ENCODE measurements around the gene PPRC1.
"Not testable (repeated sequence)": the region's sequence is repeated elsewhere in the genome, so short reads cannot be mapped to it uniquely, and the experiment has no call there.

Gene PPRC1

DNA sequence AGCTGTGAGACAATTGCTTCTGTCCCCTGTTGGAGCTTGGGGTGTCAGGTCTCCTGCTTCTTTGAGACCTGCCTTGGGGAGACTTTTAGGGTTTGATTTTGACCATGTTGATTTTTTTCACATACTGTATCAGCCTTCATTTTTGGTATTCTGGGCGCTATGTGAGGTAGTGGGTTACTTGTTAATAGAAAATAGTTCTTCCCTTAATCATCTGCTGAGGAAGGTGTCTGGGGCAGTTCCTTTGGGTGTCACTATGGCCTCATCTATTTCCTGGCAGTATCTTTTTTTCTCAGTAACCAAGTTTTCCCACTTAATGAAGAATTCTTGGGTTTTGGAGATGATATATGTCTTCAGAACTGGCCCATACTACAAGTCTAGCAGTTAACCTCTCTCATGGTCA lies 14.7 kb downstream of the PPRC1 start:
- no peak for DNase-seq

DNA sequence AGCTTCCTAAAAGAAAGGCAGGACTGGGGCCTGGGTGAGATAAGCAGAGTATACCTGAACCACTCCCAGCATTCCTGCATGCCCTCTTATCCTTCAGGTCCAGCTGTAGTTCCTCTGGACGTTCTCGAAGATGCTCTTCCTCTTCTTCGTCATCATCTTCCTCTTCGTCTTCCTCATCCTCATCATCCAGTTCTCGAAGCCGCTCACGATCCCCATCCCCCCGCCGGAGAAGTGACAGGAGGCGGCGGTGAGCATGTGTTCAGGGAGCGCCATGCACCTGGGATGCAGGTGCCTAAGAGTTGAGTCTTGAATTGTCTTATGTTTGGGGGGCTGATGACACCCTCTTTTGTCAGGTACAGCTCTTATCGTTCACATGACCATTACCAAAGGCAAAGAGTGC lies 15.4 kb downstream of the PPRC1 start:
- no peak for DNase-seq

DNA sequence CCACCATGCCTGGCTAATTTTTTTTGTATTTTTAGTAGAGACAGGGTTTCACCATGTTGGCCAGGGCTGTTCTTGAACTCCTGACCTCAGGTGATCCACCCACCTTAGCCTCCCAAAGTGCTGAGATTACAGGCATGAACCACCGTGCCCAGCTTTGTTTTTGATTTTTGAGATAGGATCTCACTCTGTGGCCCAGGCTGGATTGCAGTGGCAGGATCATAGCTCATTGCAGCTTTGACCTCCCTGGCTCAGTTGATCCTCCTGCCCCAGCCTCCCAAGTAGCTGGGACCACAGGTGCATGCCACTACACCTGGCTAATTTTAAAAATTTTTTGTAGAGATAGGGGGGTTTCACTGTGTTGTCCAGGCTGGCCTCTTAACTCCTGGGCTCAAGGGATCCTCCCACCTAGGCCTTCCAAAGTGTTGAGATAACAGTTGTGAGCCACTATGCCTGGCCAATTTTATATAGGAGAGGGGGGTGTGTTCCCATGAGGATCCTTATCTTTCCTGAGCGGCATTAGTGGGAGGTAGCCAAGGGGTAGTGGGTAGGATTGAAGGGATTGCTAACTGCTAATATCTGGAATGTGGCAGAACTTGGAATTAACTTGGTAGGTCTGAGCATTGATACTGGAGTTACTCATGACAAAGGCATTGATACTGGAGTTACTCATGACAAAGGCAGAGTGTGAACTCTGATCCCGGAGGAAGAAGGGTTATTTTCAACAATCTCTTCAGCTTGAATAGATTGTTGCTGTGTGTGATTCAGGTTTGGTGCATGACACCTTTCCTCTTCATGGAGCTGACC lies 18.3 kb downstream of the PPRC1 start:
- DNase-seq: no peak

DNA sequence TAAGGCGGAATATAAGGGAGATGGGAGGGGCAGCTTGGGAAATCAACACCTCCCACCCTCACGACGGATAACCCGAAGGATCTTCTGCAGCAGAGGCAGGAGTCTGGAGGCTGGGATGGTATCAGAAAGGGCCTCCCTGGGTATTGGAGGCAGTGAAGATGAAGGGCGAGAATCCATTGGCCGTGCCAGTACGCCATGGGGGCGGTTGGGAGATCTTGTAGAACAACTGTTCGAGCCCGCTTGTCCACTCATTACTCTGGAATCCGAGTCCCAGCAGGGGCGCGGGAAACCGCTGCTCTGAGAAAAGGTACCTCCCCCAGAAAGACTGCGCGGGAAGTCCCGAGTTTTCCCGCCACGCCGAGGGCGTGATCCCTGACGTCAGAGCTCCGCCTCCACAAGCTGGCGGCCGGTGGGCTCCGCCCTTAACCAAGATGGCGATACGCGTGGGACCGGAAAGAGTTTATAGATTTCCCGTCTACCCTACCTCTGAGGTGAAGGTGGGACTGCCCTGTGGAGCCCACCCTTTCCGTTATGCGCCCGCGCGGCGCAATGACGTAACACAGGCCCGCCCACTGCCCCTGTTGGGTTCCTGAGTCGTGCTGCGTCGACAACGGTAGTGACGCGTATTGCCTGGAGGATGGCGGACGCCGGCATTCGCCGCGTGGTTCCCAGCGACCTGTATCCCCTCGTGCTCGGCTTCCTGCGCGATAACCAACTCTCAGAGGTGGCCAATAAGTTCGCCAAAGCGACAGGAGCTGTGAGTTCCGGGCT lies 19.1 kb downstream of the PPRC1 start, which contains the start of gene NOLC1:
Gene NOLC1, plus strand, starts transcription at position 616 of the 771 bp plus-strand sequence. Its CDS starts 22 bp downstream, at position 638.
- DNase-seq: peak; percentile 91

DNA sequence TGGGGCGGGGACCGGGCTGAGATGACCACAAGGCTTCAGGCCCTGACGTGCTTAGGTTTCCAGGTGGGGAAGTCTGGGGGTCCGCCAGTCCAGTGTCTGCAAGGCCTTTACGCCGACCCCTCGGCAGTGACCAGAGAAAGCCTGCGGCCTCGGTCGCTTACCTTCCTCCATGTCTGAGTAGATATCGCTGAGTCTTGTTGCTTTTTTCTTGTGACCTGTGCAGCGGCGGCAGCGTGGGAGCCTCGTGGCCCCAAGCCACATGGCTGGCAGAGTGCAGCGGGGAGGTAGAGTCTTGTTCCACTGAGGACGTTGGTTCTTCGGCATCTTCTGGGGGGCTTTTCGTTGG lies 19.7 kb downstream of the PPRC1 start:
- DNase-seq: no peak

DNA sequence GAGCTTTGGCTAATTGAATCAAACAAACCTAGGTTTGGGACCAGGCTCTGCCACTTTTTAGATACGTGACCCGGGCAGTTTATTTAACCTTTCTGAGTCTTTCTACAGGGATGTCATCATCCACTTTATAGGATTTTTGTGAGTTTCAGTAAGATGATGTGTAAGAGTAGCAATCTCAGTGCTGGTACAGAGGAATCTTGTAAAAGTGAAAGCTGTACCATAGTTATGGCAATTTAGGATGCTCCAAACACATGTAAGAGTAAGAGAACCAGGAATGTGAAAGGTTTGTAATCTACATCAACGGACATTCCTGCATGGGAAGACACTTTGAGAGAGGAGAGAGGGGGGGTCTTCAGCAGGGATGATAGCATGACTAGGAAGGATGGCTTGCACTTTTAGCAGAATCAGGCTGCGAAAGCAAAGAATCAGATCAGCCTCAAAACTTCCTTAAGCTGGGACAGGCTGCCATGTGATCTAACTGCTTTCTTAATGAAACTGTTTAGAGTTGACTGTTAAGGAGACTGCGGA lies 20.3 kb downstream of the PPRC1 start:
- no peak for DNase-seq

DNA sequence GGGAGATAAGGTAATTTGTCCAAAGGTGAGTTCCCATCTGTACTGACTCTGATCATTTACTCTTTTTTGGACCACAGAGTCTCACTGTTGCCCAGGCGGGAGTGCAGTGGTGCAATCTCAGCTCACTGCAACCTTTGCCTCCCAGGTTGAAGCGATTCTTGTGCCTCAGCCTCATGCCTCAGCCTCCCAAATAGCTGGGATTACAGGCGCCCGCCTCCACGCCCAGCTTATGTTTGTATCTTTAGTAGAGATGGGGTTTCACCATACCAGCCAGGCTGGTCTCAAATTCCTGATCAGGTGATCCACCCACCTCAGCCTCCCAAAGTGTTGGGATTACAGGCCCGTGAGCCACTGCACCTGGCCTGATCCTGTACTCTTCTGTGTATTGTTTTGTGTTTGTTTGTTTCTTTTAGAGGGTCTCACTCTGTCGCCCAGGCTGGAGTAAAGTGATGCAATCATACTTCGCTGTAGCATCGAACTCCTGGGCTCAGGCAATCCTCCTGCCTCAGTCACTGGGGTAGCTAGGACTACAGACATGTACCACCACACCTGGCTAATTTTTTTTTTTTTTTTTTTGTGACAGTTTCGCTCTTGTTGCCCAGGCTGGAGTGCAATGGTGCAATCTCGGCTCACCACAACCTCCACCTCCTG lies 21.8 kb downstream of the PPRC1 start:
- DNase-seq: no peak

DNA sequence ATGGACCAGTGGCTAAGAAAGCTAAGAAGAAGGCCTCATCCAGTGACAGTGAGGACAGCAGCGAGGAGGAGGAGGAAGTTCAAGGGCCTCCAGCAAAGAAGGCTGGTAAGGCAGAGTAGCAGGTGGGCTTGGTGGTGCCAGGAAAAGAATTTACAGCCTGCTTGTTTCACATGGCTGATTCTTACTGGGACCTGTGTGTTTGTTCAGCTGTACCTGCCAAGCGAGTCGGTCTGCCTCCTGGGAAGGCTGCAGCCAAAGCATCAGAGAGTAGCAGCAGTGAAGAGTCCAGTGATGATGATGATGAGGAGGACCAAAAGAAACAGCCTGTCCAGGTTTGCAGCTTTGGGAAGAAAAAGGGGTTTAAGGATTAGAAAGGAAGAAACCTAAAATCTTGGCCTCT lies 24.4 kb downstream of the PPRC1 start:
- no peak for DNase-seq

DNA sequence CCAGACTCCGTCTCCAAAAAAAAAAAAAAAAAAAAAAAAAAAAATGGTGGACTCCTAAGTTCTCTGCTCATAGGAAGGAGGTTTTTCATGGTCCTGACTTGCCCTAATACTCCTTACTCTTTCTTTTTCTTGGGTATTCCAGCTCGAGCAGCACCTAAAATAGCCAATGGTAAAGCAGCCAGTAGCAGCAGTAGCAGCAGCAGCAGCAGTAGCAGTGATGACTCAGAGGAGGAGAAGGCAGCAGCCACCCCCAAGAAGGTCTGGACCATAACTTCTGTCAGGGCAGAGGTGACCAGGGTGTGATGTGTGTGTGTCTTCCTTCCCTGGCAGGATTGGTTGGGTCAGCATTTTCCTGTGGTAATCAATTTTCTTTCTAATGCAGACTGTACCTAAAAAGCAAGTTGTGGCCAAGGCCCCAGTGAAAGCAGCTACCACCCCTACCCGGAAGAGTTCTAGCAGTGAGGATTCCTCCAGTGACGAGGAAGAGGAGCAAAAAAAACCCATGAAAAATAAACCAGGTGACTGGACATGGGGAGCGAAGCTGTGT lies 26.3 kb downstream of the PPRC1 start:
- DNase-seq: no peak

DNA sequence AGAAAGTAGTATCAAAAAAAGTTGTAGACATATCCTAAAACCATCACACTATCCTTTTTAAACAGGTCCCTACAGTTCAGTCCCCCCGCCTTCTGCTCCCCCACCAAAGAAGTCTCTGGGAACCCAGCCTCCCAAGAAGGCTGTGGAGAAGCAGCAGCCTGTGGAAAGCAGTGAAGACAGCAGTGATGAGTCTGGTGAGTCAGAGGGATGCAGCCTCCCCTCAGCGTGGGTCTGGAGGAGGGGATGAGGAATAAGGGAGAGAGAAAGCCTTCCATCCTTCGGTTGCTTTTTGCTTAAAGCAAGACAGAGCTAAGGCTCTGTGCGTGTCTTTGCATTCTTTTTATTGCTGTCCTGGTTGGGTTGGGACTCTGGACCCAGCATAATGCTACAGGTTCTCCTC lies 27.0 kb downstream of the PPRC1 start:
- no peak for DNase-seq

DNA sequence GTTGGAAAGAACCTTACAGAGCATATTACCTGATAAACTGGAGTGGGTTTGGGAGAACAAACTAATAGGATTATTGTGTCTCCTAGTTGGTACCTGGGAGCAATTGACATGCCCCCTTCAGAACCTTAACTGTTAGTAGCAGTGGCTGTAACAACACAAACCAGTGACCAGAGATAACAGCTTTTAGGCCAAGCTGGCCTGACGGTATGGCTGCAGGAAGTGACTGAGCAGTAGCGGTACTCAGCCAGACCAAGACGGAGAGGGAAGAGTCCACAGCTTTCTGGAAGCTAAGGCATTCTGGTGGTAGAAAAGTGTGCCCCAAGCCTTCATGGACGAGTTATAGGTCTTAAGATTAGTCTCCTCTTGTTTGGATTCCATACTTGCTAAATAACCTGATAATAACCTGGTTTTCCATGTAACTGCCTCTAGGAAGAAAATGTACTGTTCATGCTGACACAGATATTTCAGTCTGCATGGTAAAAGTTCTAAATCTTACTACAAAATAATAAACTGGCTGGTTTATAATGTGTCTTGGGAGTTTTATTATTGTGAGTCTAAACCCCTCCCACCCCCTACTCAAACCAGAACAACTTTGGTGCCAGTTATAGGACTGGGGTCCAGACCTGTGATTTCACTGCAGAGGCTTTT lies 30.6 kb downstream of the PPRC1 start:
- no peak for DNase-seq

DNA sequence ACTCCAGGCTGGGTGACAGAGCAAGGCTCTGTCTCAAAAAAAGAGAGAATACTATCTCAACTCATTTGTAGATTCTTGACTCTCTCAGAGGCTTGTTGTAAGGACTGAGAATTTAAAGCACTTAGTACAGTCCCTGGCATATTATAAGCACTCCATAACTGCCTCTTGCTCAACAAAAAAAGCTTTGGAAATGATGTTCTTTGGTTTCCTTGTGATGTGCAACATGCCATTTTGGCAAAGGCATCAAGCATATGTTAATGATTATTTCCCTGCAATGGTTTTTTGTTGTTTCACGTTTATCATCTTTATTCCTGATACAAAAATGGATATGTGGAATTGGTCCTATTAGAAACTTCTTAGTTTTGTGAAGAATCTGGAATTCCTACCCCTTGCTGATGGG lies 35.0 kb downstream of the PPRC1 start:
- no peak for DNase-seq

DNA sequence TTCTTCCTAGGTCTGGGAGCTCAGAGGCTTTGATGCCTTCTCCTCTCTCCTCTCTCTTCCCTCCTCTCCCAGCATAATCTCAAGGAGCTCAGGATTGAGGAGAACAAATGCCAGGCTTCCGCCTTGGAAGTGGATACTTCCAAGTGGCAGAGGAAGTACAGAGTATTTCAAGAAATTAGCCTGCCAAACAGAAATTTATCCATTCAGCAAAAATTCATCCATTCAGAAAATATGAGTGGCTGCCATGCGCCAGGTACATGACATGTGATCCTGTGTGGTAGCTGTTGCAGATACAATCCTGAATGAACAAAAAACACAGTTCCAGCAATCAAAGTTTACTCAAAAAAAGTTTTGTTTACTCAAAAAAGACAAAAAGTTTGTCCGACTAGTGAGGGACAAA lies 37.8 kb downstream of the PPRC1 start:
- DNase-seq: no peak

DNA sequence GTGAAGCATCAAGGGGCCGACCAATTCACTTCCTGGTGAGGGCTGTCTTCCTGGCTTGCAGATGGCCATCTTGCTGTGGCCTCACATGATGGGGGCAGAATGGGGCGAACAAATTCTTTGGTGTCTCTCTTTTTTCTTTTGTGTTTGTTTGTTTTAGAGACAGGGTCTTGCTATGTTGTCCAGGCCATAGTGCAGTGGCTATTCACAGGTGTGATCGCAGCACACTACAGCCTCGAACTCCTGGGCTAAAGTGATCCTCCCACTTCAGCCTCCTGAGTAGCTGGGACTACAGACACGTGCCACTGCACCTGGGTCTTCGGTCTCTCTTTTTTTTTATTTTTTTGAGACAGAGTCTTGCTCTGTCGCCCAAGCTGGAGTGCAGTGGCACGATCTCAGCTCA lies 39.4 kb downstream of the PPRC1 start:
- DNase-seq: no peak

DNA sequence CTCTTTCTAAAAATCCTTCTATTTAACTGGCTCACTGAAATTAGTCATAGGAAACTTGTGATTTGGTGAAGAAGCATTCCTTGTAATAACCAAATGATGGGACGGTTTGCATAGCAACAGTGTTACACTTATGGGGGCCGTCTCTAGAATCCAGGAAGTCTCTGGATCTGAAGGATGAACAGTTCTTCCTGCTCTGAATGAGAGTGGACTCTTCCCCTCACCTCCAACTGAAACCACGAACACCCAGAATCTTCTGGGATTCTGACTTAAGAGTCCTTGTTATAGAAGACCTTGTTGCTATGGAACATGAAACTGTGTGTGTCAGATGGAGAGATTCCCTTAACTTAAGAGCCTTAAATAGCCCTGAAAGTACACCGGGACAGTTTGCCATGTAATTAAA lies 42.6 kb downstream of the PPRC1 start:
- no peak for DNase-seq

DNA sequence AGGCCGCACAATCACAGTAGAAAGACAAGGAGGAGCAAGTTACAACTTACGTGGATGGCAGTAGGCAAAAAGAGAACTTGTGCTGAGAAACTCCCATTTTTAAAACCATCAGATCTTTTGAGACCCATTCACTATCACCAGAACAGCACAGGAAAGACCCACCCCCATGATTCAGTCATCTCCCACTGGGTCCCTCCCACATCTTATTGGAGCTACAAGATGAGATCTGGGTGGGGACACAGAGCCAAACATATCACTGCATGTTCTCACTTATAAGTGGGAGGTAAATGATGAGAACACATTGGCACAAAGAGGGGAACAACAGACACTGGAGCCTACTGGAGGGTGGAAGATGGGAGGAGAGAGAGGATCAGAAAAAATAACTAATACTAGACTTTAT lies 51.8 kb downstream of the PPRC1 start:
- no peak for DNase-seq

DNA sequence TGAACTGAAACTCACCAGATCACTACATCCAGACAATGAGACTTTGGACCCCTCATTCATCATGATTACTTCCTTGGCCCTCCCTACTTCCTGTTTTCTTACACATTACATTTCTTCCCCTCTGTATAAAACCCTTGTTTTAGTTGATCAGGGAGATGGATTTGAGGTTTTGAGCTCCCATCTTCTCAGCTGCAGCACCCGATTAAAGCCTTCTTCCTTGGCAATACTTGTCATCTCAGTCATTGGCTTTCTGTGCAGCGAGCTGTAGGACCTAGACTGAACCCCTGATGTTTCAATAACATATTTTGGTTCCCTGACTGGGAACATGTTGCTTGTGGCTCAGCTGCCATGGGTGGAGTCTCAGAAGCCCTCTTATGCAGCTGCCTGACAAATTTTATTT lies 52.4 kb downstream of the PPRC1 start:
- no peak for DNase-seq

DNA sequence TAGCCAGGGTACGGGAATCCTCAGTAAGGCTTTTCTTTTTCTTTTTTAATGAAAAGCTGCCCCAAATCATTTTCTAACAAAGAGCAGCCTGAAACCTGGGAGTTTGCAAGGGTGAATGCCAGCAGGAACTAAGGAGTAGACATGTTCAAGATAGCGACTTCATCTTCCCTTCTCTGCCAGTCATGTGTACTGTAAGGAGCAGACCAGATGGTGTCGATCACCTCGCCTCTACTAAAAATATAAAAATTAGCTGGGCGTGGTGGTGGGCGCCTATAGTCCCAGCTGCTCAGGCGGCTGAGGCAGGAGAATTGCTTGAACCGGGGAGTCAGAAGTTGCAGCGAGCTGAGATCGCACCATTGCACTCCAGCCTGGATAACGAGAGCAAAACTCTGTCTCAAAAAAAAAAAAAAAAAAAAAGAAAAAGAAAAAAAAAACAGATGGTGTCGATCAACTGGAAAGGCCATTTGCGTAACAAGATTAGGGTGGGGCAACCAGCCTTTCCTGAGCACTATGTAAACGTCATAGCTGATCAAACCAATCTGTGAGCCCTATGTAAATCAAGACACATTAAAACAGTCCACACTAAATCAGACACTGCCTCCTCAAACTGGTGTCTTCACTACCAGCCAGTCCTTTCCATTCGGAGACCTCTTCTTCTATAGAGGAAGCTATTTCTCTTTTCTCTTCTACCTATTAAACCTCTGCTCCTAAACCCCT lies 53.1 kb downstream of the PPRC1 start:
- no peak for DNase-seq

DNA sequence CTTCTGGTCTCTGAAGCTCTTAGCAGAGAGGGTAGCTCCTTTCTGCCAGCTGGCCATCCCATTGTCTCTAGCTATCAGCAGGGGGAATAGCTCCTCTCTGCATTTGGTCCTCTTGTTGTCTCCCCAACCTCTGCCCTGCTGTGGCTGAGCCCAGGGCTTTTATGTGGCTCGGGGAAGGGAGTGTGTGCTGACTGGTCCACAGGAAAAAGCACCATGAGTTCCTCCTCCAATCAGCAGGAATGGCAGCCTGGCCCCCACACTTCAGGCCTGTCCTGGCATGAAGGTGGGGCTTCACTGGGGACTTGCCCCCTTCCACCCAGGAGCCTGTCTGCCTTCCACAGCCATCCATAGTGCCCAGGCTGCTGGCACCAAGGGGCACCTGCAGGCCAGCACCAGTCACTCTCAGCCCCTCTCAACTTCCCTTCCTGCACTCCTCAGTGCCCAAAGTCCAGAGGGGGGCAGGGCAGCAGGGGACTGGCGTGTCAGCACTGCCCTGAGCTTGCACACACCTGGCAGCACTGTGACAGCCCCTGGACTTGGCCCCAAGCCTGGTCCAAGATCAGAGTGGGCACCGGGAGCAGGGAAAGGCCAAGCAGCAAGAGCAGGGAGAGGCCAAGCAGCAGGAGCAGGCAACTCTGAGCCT lies 55.6 kb downstream of the PPRC1 start:
- DNase-seq: no peak

DNA sequence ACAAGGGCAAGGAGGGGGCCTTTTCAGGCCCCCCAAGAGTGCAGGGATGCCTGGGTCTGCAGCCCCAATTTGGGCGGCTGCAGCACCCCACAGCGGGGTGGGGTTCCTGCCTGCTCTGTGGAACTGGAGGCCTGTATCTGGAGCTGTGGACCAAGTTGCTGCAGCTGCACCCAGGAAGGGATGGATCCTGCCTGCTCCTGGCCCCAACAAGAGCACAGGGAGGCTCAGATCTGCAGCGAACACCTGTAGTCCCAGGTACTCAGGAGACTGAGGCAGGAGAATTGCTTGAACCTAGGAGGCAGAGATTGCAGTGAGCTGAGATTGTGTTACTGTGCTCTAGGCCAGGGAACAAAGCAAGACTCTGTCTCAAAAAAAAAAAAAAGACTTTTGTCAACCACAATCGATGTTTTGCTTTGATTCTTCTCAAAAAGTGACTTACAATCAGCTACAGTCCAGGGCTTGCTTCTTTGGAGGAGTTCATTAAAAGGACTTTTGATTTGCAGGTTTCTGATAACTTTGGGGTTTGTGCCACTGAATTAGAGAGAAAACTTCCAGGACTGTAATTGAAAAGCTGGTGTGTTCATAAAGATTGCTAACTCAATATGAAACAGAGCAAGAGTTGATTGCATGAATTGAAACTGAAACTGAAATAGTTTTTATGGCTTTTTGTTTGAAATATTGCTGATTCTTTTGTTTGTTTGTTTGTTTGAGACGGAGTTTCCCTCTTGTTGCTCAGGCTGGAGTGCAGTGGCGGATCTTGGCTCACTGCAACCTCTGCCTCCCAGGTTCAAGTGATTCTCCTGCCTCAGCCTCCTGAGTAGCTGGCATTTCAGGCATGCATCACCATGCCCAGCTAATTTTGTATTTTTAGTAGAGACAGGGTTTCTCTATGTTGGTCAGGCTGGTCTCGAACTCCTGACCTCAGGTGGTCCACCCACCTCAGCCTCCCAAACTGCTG lies 56.4 kb downstream of the PPRC1 start:
- DNase-seq: not testable (repeated sequence)

Measured in bone marrow (tissue), 2 donors.